ENCODE results near the gene GSTM4.
"Not testable (repeated sequence)": the region's sequence is repeated elsewhere in the genome, so short reads cannot be mapped to it uniquely, and the experiment has no call there.

Gene GSTM4

GRCh38 chr1:109669246-109669948, 13.5 kb downstream of the GSTM4 start:
- no peak for DNase-seq

- not testable (repeated sequence) for DNase-seq
Observed at GRCh38 chr1:109669949-109670302, 14.0 kb downstream of the GSTM4 start.

- DNase-seq: no peak
Observed at GRCh38 chr1:109671067-109671466, 15.2 kb downstream of the GSTM4 start.

GRCh38 chr1:109673861-109674260, 18.0 kb downstream of the GSTM4 start:
- not testable (repeated sequence) for DNase-seq

GRCh38 chr1:109676683-109677381, 20.9 kb downstream of the GSTM4 start:
- not testable (repeated sequence) for DNase-seq

- no peak for DNase-seq
Observed at GRCh38 chr1:109677459-109677858, 21.6 kb downstream of the GSTM4 start.

- not testable (repeated sequence) for DNase-seq
Observed at GRCh38 chr1:109678637-109679036, 22.7 kb downstream of the GSTM4 start.

GRCh38 chr1:109684777-109685176, 28.9 kb downstream of the GSTM4 start:
- DNase-seq: not testable (repeated sequence)

GRCh38 chr1:109685399-109685798, 29.5 kb downstream of the GSTM4 start:
- DNase-seq: not testable (repeated sequence)

GRCh38 chr1:109685890-109686289, 30.0 kb downstream of the GSTM4 start:
- not testable (repeated sequence) for DNase-seq

GRCh38 chr1:109687109-109687508, 31.2 kb downstream of the GSTM4 start:
- DNase-seq: not testable (repeated sequence)

- DNase-seq: no peak
Observed at GRCh38 chr1:109687641-109688499, 32.0 kb downstream of the GSTM4 start, which contains the start of gene GSTM1. Gene GSTM1, plus strand, starts transcription at chr1:109687817. Its CDS starts 57 bp downstream, at chr1:109687874.

- DNase-seq: no peak
Observed at GRCh38 chr1:109689844-109690405, 34.0 kb downstream of the GSTM4 start.

GRCh38 chr1:109691759-109692158, 35.9 kb downstream of the GSTM4 start:
- no peak for DNase-seq

- DNase-seq: not testable (repeated sequence)
Observed at GRCh38 chr1:109694400-109694799, 38.5 kb downstream of the GSTM4 start.

- DNase-seq: not testable (repeated sequence)
Observed at GRCh38 chr1:109695138-109695537, 39.2 kb downstream of the GSTM4 start.

- no peak for DNase-seq
Observed at GRCh38 chr1:109697066-109697465, 41.2 kb downstream of the GSTM4 start.

GRCh38 chr1:109697861-109698260, 42.0 kb downstream of the GSTM4 start:
- not testable (repeated sequence) for DNase-seq

GRCh38 chr1:109702940-109703339, 47.0 kb downstream of the GSTM4 start:
- not testable (repeated sequence) for DNase-seq

- DNase-seq: no peak
Observed at GRCh38 chr1:109704173-109704572, 48.3 kb downstream of the GSTM4 start.

GRCh38 chr1:109705411-109705810, 49.5 kb downstream of the GSTM4 start:
- DNase-seq: no peak

- DNase-seq: not testable (repeated sequence)
Observed at GRCh38 chr1:109708949-109709348, 53.0 kb downstream of the GSTM4 start.

- DNase-seq: not testable (repeated sequence)
Observed at GRCh38 chr1:109709822-109710221, 53.9 kb downstream of the GSTM4 start.

Measured in activated CD4-positive, alpha-beta T cell treated with anti-CD3 and anti-CD28 coated beads for 48 hours (primary cell).